Measurements from ENCODE around the gene FLNB. TPM values are rescaled to one million over a fixed set of nuclear protein-coding genes. Genes with fewer than 3 reads are reported as not detected.

The FLNB gene
- total RNA-seq, 1 donor from 2014 or later = 521 TPM

DNA sequence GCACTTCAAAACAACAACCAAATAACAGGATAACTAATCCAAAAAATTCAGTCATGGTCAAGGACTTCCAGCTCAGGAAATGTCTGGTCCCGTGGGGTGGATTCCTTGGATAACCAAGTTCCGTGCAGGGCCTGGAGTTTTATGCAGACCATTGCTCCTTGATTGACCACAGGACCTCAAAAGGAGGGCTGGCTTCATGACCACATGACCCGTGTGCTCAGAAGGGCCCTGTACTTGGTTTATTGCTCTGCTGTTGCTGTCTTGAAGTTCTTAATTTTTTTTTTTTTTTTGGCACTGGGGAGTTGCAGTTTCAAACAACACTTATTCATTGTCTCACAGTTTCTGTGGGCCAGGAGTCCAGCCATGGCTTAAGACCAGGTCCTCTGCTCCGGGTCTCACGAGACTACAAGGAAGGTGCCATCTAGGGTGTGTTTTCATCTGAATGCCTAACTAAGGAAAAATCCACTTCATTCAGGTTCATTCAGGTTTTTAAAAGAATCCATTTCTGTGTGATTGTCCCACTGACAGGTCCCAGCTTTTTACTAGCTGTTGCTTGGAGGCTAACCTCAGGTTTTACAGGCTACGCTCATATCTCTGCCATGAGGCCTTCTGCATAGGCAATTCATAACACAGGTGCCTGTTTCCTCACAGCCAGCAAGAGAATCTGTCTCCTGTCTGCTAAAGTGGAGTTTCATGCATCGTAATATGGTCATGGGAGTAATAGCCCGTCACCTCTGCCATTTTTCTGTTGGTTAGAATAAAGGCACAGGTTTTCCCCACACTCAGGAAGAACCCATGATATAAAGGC lies 65.3 kb downstream of the FLNB start:
- H3K79me2 ChIP-seq (ENCODE audit: insufficient read depth, low read length) = peaks cover 95% of the 10 kb centered on the region
- Mint-ChIP-seq H3K27me3 (ENCODE audit: low read depth, unreplicated experiment) (no peaks in the 10 kb centered on the region), H3K36me3 (ENCODE audit: low read depth, unreplicated experiment) (peaks cover 27% of the 10 kb centered on the region), H3K4me1 (ENCODE audit: low read depth, unreplicated experiment) (peaks cover 60% of the 10 kb centered on the region), H3K9me3 (ENCODE audit: unreplicated experiment) (no peaks in the 10 kb centered on the region), H3K4me3 (ENCODE audit: unreplicated experiment) (no peak overlapping the region), H3K27ac (ENCODE audit: unreplicated experiment) (peak overlapping the region; percentile 62)
- no peaks in the 10 kb centered on the region for H3K9me3 ChIP-seq (ENCODE audit: insufficient read depth, low read depth, low read length)
- no peaks in the 10 kb centered on the region for H3K27me3 ChIP-seq (ENCODE audit: insufficient read depth, low read length)
- FAIRE-seq (no peak), DNase-seq (ENCODE audit: low read depth) (peak; percentile 71)
- peaks cover 86% of the 10 kb centered on the region for H4K20me1 ChIP-seq (ENCODE audit: insufficient read depth, low read length)
- H3K4me2 ChIP-seq (ENCODE audit: low read length) = no peak overlapping the region
- H3K36me3 ChIP-seq (ENCODE audit: insufficient read depth, low read length) = peaks cover 10% of the 10 kb centered on the region
- H3K27ac ChIP-seq (ENCODE audit: low read depth, low read length) = no peak overlapping the region
- H3K9ac ChIP-seq (ENCODE audit: low read length) = no peak overlapping the region
- peaks cover 19% of the 10 kb centered on the region for H3K4me1 ChIP-seq (ENCODE audit: insufficient read depth, low read length)
- TF ChIP-seq EZH2 (IDR thresholded peaks at IDR 0.05; ENCODE audit: insufficient read depth, low read length) = no peak
- TF ChIP-seq, protein P1, sequence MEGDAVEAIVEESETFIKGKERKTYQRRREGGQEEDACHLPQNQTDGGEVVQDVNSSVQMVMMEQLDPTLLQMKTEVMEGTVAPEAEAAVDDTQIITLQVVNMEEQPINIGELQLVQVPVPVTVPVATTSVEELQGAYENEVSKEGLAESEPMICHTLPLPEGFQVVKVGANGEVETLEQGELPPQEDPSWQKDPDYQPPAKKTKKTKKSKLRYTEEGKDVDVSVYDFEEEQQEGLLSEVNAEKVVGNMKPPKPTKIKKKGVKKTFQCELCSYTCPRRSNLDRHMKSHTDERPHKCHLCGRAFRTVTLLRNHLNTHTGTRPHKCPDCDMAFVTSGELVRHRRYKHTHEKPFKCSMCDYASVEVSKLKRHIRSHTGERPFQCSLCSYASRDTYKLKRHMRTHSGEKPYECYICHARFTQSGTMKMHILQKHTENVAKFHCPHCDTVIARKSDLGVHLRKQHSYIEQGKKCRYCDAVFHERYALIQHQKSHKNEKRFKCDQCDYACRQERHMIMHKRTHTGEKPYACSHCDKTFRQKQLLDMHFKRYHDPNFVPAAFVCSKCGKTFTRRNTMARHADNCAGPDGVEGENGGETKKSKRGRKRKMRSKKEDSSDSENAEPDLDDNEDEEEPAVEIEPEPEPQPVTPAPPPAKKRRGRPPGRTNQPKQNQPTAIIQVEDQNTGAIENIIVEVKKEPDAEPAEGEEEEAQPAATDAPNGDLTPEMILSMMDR (IDR thresholded peaks at IDR 0.05; ENCODE audit: insufficient read depth, low read depth, low read length) = no peak
- H3K4me3 ChIP-seq (ENCODE audit: insufficient read depth, low read depth, low read length) = no peak overlapping the region
- no peak overlapping the region for H2AFZ ChIP-seq (ENCODE audit: low read depth, low read length)

DNA sequence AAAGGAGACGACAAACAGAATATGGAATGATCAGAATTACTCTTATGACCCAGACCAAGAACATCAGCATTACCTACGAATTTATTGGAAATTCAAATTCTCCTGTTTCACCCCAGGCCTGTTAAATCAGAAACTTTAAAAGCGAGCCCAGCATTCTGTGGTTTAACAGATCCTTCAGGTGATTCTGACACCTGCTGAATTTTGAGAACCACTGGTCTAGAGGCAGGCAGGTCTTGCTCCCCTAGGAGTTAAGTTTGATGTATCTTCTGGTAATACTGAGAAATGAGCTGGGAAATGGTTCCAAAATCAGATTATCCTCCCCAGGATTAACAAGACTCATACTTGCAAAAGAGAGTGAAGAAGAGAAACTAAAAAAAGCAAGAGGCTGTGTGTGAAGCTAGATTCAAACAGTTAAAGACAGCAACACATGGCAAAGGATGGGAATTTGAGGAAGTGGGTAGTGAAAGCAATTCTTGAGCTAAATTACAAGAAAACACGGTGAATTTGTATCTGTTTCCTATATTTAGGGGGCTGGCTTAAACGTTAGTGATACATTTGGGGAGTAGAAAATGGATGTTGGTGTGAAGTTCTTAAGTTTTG lies 66.0 kb downstream of the FLNB start:
- no peak overlapping the region for H3K27ac Mint-ChIP-seq (ENCODE audit: unreplicated experiment)

More for the DNA sequence above, 66.0 kb downstream of the FLNB start:
- no peaks in the 10 kb centered on the region for H3K27me3 Mint-ChIP-seq (ENCODE audit: low read depth, unreplicated experiment)
- Histone ChIP-seq H3K27ac (ENCODE audit: low read depth, low read length) (no peak overlapping the region), H2AFZ (ENCODE audit: low read depth, low read length) (no peak overlapping the region), H3K4me3 (ENCODE audit: insufficient read depth, low read depth, low read length) (no peak overlapping the region), H3K9me3 (ENCODE audit: insufficient read depth, low read depth, low read length) (no peaks in the 10 kb centered on the region), H3K36me3 (ENCODE audit: insufficient read depth, low read length) (peaks cover 13% of the 10 kb centered on the region), H3K9ac (ENCODE audit: low read length) (no peak overlapping the region), H4K20me1 (ENCODE audit: insufficient read depth, low read length) (peaks cover 80% of the 10 kb centered on the region), H3K4me2 (ENCODE audit: low read length) (no peak overlapping the region), H3K27me3 (ENCODE audit: insufficient read depth, low read length) (no peaks in the 10 kb centered on the region), H3K4me1 (ENCODE audit: insufficient read depth, low read length) (peaks cover 19% of the 10 kb centered on the region), H3K79me2 (ENCODE audit: insufficient read depth, low read length) (peaks cover 91% of the 10 kb centered on the region)
- H3K36me3 Mint-ChIP-seq (ENCODE audit: low read depth, unreplicated experiment) = peaks cover 28% of the 10 kb centered on the region
- no peak overlapping the region for H3K4me3 Mint-ChIP-seq (ENCODE audit: unreplicated experiment)
- FAIRE-seq = no peak
- H3K9me3 Mint-ChIP-seq (ENCODE audit: unreplicated experiment) = no peaks in the 10 kb centered on the region
- peaks cover 57% of the 10 kb centered on the region for H3K4me1 Mint-ChIP-seq (ENCODE audit: low read depth, unreplicated experiment)
- TF ChIP-seq, protein P1 (IDR thresholded peaks at IDR 0.05; ENCODE audit: insufficient read depth, low read depth, low read length) = no peak
- no peak for TF ChIP-seq EZH2 (IDR thresholded peaks at IDR 0.05; ENCODE audit: insufficient read depth, low read length)
- DNase-seq (ENCODE audit: low read depth) = no peak
